ENCODE results near the gene REEP1.
A peak's percentile ranks its signal among the peaks of the same experiment; 100 is the strongest.
"Not testable (repeated sequence)": the region's sequence is repeated elsewhere in the genome, so short reads cannot be mapped to it uniquely, and the experiment has no call there.

REEP1 gene

DNA sequence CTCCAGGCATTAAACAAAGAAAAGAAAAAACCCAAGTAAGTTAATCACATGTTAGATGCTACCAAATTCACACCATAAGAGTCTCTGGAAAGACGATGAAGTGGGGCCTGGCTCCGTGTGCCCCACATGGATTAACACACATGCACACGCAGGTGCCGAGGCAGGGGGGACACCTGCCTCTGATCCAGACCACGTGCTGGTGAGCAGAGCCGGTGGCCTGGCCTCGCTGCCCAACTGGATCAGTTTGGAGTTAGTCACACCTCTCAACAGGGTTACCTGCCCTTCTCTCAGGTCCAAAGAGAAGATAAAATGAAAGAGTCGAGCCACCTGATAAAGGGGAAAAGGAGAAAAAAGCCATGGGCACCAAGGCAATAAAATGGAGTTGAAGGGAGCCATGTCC, 97.7 kb downstream of the REEP1 start:
- DNase-seq, result no peak

DNA sequence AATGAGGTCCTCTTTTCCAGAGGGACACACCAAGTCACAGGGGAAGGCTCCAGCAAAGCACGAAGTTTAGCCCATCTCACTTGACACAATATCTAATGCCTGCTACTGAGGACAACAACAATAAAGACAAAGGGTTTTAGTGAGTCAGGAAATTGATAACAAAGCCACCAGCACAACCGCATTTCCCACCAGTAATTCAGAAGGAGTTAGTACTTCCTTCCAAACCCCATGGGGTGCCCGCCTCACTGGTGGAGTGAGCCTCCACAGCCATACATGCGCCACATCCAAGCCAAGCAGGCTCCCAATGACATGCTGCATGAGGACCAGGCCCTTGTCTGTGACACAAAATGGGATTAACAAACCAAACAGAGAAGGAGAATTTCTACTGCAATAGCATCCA, 98.1 kb downstream of the REEP1 start:
- no peak for DNase-seq

DNA sequence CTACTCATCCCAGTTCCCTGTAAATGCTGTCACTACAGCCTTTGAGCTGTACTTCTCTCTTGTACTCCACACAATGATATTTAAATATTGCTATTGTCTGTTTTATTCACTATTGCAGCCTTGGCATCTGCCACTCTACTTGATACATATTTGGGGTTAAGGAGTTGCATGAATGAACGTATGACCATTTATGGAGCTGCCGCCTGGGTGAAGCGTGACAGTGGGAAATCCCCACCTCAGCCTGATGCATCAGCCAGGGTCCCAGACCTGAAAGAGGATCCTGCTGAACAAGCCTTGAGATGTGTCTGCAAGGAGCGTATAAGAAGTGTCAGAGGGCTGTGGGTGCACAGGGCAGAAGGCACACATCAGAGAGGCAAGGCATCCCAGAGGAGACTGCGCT, 99.1 kb downstream of the REEP1 start:
- peak; percentile 76 for DNase-seq

GRCh38 chr2:86237172-86237571, 100.3 kb downstream of the REEP1 start:
- no peak for DNase-seq

GRCh38 chr2:86235196-86235980, 102.0 kb downstream of the REEP1 start:
- DNase-seq, result no peak

DNA sequence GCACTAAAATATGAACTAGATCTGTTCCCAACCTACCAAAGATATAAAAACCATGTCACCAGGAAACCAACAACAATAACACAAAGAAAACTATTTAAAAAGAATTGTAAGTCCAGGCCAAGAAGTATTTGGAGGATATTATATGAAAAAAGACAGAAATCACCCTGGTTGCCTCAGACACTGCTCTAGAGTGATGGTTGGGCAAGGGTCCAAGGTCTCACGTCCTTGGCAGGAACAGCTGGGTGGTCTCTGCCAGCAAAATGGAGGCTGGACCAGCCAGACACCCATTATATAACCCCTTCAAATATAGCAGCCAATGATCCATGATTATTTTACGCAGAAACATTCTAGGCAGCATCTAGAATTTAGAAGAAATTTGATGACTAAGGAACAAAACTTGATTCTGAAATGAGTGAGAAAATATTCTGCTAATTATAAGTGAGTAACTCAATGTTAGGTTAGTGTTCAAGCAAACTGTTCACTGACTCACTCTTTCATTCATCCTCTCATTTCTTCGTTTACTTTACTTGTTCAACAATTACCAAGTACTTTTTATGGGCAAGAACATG, 102.8 kb downstream of the REEP1 start:
- DNase-seq, result no peak

- DNase-seq, result no peak
Observed at GRCh38 chr2:86233436-86233835, 104.0 kb downstream of the REEP1 start.

- DNase-seq, result no peak
Observed at GRCh38 chr2:86232910-86233309, 104.5 kb downstream of the REEP1 start.

- no peak for DNase-seq
Observed at GRCh38 chr2:86232373-86232784, 105.0 kb downstream of the REEP1 start.

GRCh38 chr2:86231680-86232372, 105.6 kb downstream of the REEP1 start:
- no peak for DNase-seq

DNA sequence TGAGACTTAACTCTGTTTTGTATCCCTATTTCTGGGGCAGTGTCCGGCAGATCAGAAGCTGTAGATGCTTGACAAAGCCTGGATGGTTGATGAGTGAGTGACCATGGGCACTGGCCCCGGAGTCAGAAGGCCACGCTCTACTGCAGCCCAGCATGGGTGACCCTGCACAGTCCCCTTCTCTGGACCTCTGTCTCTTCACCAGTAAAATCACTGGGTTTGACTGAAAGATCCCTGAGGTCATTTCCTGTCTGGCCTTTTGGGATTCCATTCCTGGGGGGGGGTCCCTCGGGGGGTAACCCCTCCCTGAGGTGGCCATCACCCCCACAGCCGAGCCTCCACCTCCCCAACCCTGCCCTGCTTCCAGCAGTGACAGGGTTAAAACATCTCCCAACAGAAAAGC, 106.5 kb downstream of the REEP1 start:
- DNase-seq, result no peak

DNA sequence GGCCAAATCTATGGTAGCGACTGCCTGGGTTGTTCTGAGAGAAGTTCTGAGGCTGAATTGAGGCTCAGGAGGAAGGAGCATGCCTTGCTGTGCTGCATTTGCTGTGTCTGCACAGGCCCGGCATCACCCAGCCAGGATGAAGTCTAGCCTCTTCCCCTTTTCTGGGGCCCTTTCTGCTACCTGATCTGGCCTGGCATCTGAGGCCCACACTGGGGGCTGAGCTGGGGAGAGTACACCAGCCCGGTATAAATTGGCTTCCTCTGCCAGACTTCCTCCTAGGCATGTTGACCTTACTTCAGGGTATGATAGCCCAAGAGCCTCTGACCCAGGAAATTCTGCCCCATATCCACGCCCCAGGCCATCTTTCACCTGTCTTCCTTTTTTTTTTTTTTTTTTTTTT, 108.2 kb downstream of the REEP1 start:
- no peak for DNase-seq

GRCh38 chr2:86228574-86228973, 108.9 kb downstream of the REEP1 start:
- DNase-seq, result not testable (repeated sequence)

DNA sequence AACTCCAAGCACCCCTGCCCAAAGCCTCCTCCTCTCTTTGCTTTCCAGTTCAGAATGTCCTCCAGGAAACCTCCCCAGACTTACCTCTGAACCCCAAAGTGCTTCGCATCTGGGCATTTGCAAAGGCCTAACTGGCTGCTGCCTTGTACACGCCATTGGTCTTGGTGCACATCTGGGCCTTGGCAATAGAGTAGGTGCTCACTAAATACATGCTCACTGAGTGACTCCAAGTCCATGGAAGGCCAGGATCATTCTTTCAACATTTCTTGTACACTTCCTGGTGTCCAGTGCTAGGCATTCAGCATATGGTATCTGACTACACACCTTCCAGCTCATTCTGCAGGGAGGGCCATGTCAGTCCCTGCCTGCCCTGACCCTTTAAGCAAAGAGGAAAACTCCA, 109.7 kb downstream of the REEP1 start:
- no peak for DNase-seq

GRCh38 chr2:86226636-86227520, 110.5 kb downstream of the REEP1 start:
- DNase-seq, result no peak

DNA sequence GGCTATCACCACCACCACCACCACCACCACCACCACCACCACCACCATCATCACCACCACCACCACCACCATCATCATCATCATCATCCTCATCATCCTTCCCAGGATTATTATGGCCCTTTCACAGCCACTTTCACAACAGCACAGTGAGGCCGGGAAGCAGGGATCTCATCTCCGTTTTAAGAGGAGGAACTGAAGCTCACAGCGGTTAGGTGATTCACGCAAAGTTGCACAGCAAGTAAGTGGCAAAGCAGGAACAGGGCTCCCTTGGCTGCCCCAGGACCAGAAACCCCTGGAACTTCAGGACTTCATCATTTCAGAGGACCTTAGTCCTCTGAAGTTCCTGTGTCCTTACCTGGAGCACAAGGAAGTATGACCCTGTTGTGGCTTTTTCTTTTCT, 111.4 kb downstream of the REEP1 start:
- DNase-seq, result no peak

GRCh38 chr2:86225581-86225980, 111.8 kb downstream of the REEP1 start:
- peak; percentile 79 for DNase-seq

GRCh38 chr2:86224645-86225355, 112.6 kb downstream of the REEP1 start:
- DNase-seq, result no peak

GRCh38 chr2:86223927-86224560, 113.4 kb downstream of the REEP1 start:
- no peak for DNase-seq

- DNase-seq, result no peak
Observed at GRCh38 chr2:86223140-86223926, 114.1 kb downstream of the REEP1 start.

- DNase-seq, result peak; percentile 82
Observed at GRCh38 chr2:86221066-86221684, 116.3 kb downstream of the REEP1 start.
